Measurements from ENCODE around the gene PHC2.
A peak's percentile ranks its signal among the peaks of the same experiment; 100 is the strongest.

The PHC2 gene

DNA sequence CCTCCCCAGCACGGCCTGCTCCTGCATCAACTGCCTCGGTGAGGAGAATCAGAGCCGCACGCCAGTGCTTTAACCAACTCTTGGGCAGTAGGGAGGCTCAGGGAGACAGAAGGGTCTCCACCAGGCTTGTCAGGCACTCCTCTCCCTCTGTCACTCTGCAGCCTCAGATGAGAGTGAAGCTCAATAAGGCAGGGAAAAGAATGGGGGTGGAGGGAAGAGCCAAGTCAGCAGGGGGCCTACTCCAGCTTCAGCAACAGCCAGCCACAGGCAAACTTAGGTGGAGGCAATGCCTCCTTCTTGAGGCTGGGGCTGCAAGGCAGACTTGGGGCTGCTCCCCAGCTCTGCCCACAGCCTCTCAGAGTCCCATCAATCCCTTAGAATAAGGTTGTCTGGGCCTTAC, 58.2 kb downstream of the PHC2 start:
- no peak overlapping the region for H3K4me3 ChIP-seq (ENCODE audit: low read depth, low read length)

DNA sequence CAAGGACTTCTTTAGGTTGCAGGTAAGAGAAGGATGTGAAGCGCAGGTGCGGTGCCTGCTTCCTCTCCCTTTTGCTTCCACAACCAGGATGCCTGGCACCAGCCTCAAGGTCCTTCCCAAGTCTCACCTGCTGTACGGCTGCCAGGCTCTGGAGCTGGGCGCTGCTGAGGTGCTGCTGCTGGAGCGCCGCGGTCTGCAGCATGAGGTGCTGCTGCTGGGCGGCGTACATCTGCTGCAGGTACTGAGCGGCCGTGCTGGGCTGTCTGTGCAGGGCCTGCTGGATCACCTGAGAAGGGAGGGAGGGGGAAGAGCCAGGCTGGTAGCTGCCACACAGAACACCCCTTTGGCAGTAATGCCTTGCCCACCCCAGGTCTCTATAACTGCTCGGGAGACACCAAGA, 58.7 kb downstream of the PHC2 start:
- no peak overlapping the region for H3K4me3 ChIP-seq (ENCODE audit: low read depth, low read length)
- DNase-seq (ENCODE audit: low read depth), result no peak
- TF ChIP-seq, protein P1, sequence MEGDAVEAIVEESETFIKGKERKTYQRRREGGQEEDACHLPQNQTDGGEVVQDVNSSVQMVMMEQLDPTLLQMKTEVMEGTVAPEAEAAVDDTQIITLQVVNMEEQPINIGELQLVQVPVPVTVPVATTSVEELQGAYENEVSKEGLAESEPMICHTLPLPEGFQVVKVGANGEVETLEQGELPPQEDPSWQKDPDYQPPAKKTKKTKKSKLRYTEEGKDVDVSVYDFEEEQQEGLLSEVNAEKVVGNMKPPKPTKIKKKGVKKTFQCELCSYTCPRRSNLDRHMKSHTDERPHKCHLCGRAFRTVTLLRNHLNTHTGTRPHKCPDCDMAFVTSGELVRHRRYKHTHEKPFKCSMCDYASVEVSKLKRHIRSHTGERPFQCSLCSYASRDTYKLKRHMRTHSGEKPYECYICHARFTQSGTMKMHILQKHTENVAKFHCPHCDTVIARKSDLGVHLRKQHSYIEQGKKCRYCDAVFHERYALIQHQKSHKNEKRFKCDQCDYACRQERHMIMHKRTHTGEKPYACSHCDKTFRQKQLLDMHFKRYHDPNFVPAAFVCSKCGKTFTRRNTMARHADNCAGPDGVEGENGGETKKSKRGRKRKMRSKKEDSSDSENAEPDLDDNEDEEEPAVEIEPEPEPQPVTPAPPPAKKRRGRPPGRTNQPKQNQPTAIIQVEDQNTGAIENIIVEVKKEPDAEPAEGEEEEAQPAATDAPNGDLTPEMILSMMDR (conservative IDR thresholded peaks at IDR 0.05; ENCODE audit: low read depth, low read length), result no peak

More for the DNA sequence above, 58.2 kb downstream of the PHC2 start:
- no peak for DNase-seq (ENCODE audit: low read depth)
- TF ChIP-seq, protein P1 (conservative IDR thresholded peaks at IDR 0.05; ENCODE audit: low read depth, low read length), result peak; percentile 36

DNA sequence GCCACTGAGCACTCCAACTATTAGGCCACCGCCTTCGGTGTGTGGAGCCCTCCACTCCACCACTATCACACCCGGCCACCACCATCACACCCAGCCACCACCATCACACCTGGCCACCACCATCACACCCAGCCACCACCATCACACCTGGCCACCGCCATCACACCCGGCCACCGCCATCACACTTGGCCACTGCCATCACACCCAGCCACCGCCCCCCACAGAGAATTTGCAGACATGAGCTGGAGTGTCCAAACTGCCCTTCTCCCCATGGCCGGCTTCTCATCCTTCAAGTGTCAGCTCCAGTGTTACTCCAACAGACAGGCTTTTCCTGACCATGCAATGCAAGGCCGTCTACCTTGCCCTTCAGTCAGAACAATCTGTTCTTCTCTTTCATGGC, 59.6 kb downstream of the PHC2 start:
- H3K4me3 ChIP-seq (ENCODE audit: low read depth, low read length), result no peak overlapping the region
- no peak for DNase-seq (ENCODE audit: low read depth)
- TF ChIP-seq, protein P1 (conservative IDR thresholded peaks at IDR 0.05; ENCODE audit: low read depth, low read length), result no peak

DNA sequence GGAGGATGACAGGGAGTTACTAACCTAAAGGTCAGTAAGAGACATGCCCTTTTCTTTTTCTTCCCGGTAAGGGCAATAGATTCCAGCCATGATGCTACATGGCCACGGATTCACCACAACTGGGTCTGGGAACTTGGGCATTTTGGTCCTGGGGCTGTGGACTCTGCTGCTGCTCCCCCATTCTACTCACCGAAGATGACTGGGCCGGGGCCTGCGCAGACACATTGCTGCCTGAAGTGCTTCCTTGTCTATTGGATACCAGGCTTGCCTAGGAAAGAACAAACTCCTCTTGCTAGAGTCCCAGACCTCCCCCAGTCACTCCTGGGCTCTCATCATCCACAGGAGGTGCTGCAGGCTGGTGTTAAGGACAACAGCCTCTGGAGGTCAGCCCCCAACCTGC, 60.1 kb downstream of the PHC2 start:
- DNase-seq (ENCODE audit: low read depth), result no peak
- H3K4me3 ChIP-seq (ENCODE audit: low read depth, low read length), result no peak overlapping the region
- TF ChIP-seq, protein P1 (conservative IDR thresholded peaks at IDR 0.05; ENCODE audit: low read depth, low read length), result no peak

DNA sequence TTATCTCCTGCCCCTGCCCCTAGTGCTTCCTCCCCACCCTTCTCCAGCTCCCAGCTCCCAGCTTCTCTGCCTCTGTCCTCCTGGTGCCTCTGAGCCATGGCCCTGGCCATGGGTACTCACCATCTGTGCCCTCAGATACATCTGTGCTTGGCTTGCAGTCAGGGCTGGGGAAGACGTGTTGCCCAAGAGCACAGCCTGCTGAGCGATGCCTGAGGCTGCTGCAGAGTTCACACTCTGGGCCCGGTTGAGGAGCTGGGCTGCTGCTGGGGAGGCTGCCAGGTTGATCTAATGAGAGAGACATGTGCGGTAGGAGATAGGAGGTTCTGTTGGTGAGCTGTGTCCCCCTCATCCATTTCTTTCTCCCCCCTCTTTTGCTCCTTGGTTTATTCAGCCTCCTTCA, 60.6 kb downstream of the PHC2 start:
- no peak overlapping the region for H3K4me3 ChIP-seq (ENCODE audit: low read depth, low read length)
- DNase-seq (ENCODE audit: low read depth), result peak; percentile 84
- TF ChIP-seq, protein P1 (conservative IDR thresholded peaks at IDR 0.05; ENCODE audit: low read depth, low read length), result peak; percentile 14

DNA sequence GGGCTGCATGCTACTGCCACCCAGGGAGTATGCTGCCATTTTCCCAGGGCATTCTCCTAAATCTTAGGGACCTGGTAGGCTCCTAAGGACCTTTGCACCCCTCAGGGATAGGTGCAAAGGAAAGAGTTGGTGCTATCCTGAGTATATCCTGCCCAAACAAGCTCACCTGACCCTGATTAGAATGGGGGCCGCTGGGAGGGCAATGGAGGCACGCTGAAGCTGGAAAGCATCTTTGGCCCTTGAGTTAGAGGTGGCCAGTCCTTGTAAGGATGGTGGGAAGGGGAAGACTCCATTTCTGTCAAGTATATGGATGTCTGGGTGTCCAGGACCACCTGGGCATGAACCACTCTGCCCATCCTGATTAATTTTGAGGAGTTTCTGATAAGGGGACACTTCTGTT, 61.1 kb downstream of the PHC2 start:
- TF ChIP-seq, protein P1 (conservative IDR thresholded peaks at IDR 0.05; ENCODE audit: low read depth, low read length), result no peak
- no peak for DNase-seq (ENCODE audit: low read depth)
- no peak overlapping the region for H3K4me3 ChIP-seq (ENCODE audit: low read depth, low read length)

DNA sequence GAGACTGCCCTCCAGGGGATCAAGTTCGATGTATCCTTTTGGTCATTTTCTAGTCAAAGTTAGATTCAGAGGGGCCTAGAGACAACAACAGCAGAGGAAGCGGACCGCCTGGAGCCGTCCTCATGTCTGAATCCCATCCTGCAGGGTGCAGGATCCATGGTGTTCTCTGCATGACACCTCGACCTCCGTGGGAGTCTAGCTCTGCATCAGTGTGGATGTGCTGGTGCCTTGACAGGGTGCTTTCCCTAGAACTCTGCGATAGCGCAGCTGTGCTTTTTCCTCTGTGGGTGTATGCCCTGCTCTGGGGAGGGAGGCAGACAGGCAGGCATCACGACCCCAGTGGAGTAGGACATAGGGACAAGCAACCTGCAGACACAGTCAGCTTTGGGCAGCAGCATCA, 61.8 kb downstream of the PHC2 start:
- TF ChIP-seq, protein P1 (conservative IDR thresholded peaks at IDR 0.05; ENCODE audit: low read depth, low read length), result no peak
- no peak overlapping the region for H3K4me3 ChIP-seq (ENCODE audit: low read depth, low read length)
- no peak for DNase-seq (ENCODE audit: low read depth)

Measured in choroid plexus epithelial cell (primary cell).